ENCODE measurements around the gene ATP2A1.

Gene ATP2A1

DNA sequence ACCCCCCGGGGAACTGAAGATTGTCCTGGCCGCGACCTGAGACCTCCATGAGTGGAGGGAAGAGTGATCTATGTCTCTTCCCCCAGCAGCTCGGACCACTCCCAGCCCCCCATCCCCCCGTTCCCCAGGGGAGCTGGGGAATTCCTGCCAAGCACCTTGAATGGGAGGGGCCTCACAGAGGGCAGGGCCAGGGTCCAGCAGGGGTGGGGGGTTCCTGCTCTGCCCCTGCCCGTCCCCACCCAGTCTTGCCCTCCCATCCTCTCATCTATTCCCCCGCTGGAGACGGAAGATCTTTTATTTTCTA lies 41.6 kb upstream of the ATP2A1 start:
- no peak for TF ChIP-seq CTCF (IDR thresholded peaks at IDR 0.05; ENCODE audit: low read depth, low read length, missing control alignments)
- no peak overlapping the region for H3K4me3 ChIP-seq (replicated peaks; ENCODE audit: low read depth, low read length)
- DNase-seq (ENCODE audit: extremely low read depth, low read depth), result no peak

DNA sequence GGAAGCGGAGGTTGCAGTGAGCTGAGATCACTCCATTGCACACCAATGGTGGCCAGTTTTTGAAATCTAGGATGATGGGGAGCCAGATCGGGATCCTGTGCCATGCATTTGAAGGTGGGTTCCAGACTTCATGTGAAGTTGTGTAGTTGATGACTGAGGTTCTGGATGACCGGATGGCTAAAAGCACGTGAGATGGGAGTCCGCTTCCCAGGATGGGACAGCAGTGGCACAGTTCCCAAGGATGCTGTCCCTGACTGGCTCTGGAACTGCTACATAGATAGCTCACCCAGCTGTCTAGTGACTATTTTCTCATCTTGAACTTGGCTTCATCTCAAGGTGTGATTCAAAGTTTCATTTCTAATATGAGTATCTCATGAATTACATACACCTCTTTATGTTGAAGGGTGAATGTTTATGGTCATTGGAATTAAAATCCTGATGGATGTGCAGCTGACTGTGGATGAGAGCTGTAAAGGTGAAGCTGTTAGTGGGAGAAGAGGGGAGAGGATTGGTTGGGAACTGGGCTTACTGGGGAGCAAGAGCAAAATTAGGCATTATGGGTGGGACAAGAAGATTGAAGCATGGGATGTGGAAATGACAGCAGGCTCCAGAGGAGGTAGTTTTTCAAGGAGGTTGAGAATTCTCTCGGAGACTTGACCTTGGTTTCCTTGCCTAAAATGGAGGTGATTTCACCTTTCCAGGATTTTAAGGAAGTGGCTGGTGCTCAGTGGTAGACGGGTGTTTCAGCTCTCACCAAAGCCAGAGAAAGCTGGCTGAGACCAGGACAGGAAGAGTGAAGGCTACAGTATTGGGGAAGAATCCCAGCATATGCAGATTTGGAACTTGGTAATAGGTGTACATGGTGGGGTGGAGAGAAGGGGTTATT lies 40.4 kb upstream of the ATP2A1 start:
- H3K4me3 ChIP-seq (replicated peaks; ENCODE audit: low read depth, low read length), result no peak overlapping the region
- TF ChIP-seq CTCF (IDR thresholded peaks at IDR 0.05; ENCODE audit: low read depth, low read length, missing control alignments), result no peak
- no peak for DNase-seq (ENCODE audit: extremely low read depth, low read depth)

GRCh38 chr16:28838558-28838918 lies 39.8 kb upstream of the ATP2A1 start:
- no peak for DNase-seq (ENCODE audit: extremely low read depth, low read depth)
- no peak for TF ChIP-seq CTCF (IDR thresholded peaks at IDR 0.05; ENCODE audit: low read depth, low read length, missing control alignments)
- no peak overlapping the region for H3K4me3 ChIP-seq (replicated peaks; ENCODE audit: low read depth, low read length)

- no peak for DNase-seq (ENCODE audit: extremely low read depth, low read depth)
- TF ChIP-seq CTCF (IDR thresholded peaks at IDR 0.05; ENCODE audit: low read depth, low read length, missing control alignments), result no peak
- H3K4me3 ChIP-seq (replicated peaks; ENCODE audit: low read depth, low read length), result no peak overlapping the region
These were observed 39.2 kb upstream of the ATP2A1 start for GRCh38 chr16:28839004-28839639.

- no peak for TF ChIP-seq CTCF (IDR thresholded peaks at IDR 0.05; ENCODE audit: low read depth, low read length, missing control alignments)
- DNase-seq (ENCODE audit: extremely low read depth, low read depth), result no peak
- no peak overlapping the region for H3K4me3 ChIP-seq (replicated peaks; ENCODE audit: low read depth, low read length)
These were observed 38.4 kb upstream of the ATP2A1 start for GRCh38 chr16:28839899-28840298.

DNA sequence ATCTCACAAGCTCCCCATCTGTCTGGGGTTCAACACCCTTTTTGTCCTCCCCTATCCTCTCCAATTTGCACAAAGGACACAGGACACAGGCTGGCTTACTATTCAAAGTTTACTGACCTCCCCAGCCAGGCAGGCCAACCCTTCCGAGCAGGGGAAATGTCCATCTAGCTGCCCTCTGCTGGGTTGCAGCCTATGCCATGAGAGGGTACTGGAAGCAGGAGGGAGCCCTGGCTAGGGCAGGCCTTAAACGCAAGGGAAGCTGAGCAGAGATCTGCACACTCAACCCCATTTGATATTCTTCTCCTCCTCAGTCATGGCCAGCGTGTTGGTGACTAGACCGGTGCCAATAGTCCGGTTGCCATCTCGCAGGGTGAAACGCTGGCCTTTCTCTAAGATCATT lies 35.6 kb upstream of the ATP2A1 start:
- DNase-seq (ENCODE audit: extremely low read depth, low read depth), result no peak
- H3K4me3 ChIP-seq (replicated peaks; ENCODE audit: low read depth, low read length), result no peak overlapping the region
- no peak for TF ChIP-seq CTCF (IDR thresholded peaks at IDR 0.05; ENCODE audit: low read depth, low read length, missing control alignments)

All from HFF-Myc (cell line).